Endothelial cell of umbilical vein (primary cell): ENCODE results near the gene BRF1. TPM values are rescaled to one million over a fixed set of nuclear protein-coding genes. Genes with fewer than 3 reads are reported as not detected.
A peak's percentile ranks its signal among the peaks of the same experiment; 100 is the strongest.

ENCODE experiments used
- BruUV-seq: library from RNA; stranded (reverse); fragments of 400-500 nt; replicated peaks from 2 replicates; lab custom pipeline; 2021; lab: Mats Ljungman, UMichigan
- CTCF ChIA-PET: fragments of 300-600, 350-600 bp; sonication (Branson Sonifier 250); formaldehyde crosslinking; loops from one replicate; lab custom pipeline; 2021; ENCODE audit warnings: antibody characterized with exemption, inconsistent platforms; lab: Charles Lee
- POLR2A ChIA-PET: fragments of 300-600, 350-600 bp; sonication (Branson Sonifier 250); formaldehyde crosslinking; loops from one replicate; lab custom pipeline; 2021; ENCODE audit warnings: antibody characterized with exemption, inconsistent platforms; lab: Charles Lee
- DNase-seq: peaks from one replicate; pipeline ENCODE4 v3.0.0-alpha.2; 2011; ENCODE audit warnings: low read depth, low spot score
- FAIRE-seq: peaks from 2 replicates; lab custom pipeline; 2011; peaks lifted over from hg19 to GRCh38; lab: Jason Lieb, UNC
- H2AFZ ChIP-seq: 2 replicates; pipeline ENCODE4 v1.6.0; 2012; ENCODE audit warnings: low read depth, low read length, control low read depth, inconsistent platforms
- H3K27ac ChIP-seq: 2 replicates; pipeline ENCODE4 v1.5.1; 2011; ENCODE audit warnings: low read depth, mild to moderate bottlenecking, control low read depth, low read length, moderate library complexity; ENCODE audit not compliant: insufficient read depth
- H3K27me3 ChIP-seq, 2 experiments: 2 replicates each; pipeline versions ENCODE4 v1.6.0 to v1.6.1; 2011; ENCODE audit warnings: low read length in 2 of 2, mixed read lengths in 1 of 2; ENCODE audit not compliant: control insufficient read depth in 2 of 2, insufficient read depth in 2 of 2
- H3K36me3 ChIP-seq, 2 experiments: 2 replicates in 1 of 2; 3 replicates in 1 of 2; pipeline ENCODE4 v1.5.1; 2011; ENCODE audit warnings: low read length in 2 of 2, mild to moderate bottlenecking in 1 of 2, moderate library complexity in 1 of 2; ENCODE audit not compliant: control insufficient read depth in 2 of 2, insufficient read depth in 2 of 2; ENCODE audit errors: extremely low read depth in 1 of 2
- H3K4me1 ChIP-seq: 3 replicates; pipeline ENCODE4 v1.5.1; 2011; ENCODE audit warnings: mild to moderate bottlenecking, low read length; ENCODE audit not compliant: control insufficient read depth, insufficient read depth; ENCODE audit errors: extremely low read depth
- H3K4me2 ChIP-seq: 2 replicates; pipeline ENCODE4 v1.6.1; 2011; ENCODE audit warnings: low read length, control low read depth, mixed read lengths; ENCODE audit not compliant: insufficient read depth
- H3K4me3 ChIP-seq, 3 experiments: fragments of 200-600 bp in 1 of 3; sonication (generic), shearing (Covaris generic) in 1 of 3; replicated peaks in 1 of 3; 2 replicates each; pipeline ENCODE4 v1.5.1; 2011 to 2016; ENCODE audit warnings: control low read depth in 3 of 3, low read length in 3 of 3, mild to moderate bottlenecking in 2 of 3, inconsistent platforms in 1 of 3, low read depth in 1 of 3, moderate library complexity in 1 of 3; ENCODE audit not compliant: insufficient read depth in 1 of 3
- H3K79me2 ChIP-seq: 2 replicates; pipeline ENCODE4 v1.6.0; 2012; ENCODE audit warnings: low read length, inconsistent platforms; ENCODE audit not compliant: control insufficient read depth, insufficient read depth
- H3K9ac ChIP-seq: replicated peaks from 2 replicates; pipeline ENCODE3; 2011; ENCODE audit warnings: low read length, control low read depth; ENCODE audit not compliant: insufficient read depth; ENCODE audit errors: extremely low read depth
- H3K9me1 ChIP-seq: replicated peaks from 3 replicates; pipeline ENCODE4 v1.6.0; 2011; ENCODE audit warnings: mild to moderate bottlenecking, low read length; ENCODE audit not compliant: control insufficient read depth, insufficient read depth; ENCODE audit errors: extremely low read depth
- H3K9me3 ChIP-seq: replicated peaks from 2 replicates; pipeline ENCODE4 v1.5.1; 2012; ENCODE audit warnings: low read length, inconsistent platforms; ENCODE audit not compliant: control insufficient read depth, insufficient read depth
- H4K20me1 ChIP-seq: replicated peaks from 2 replicates; pipeline ENCODE3; 2011; ENCODE audit warnings: mild to moderate bottlenecking, low read length; ENCODE audit not compliant: control insufficient read depth, insufficient read depth; ENCODE audit errors: extremely low read depth
- EZH2 ChIP-seq: IDR thresholded peaks from 2 replicates; pipeline ENCODE4 v1.6.1; 2012; ENCODE audit warnings: borderline replicate concordance, low read depth, mild to moderate bottlenecking, moderate library complexity, low read length, inconsistent platforms; ENCODE audit not compliant: severe bottlenecking
- FOS ChIP-seq: IDR thresholded peaks from 2 replicates; pipeline ENCODE4 v1.6.1; 2011; ENCODE audit warnings: mild to moderate bottlenecking, low read length, moderate library complexity, borderline replicate concordance; ENCODE audit not compliant: insufficient read depth
- GATA2 ChIP-seq: IDR thresholded peaks from 2 replicates; pipeline ENCODE4 v1.7.0; 2011; ENCODE audit warnings: low read depth, mild to moderate bottlenecking, moderate library complexity, mixed read lengths, low read length; ENCODE audit not compliant: insufficient read length, insufficient read depth
- JUN ChIP-seq: IDR thresholded peaks from 2 replicates; pipeline ENCODE4 v1.6.1; 2011; ENCODE audit warnings: borderline replicate concordance, low read depth; ENCODE audit not compliant: insufficient read length, insufficient read depth
- MYC ChIP-seq: IDR thresholded peaks from one replicate; pipeline ENCODE4 v1.6.1; 2011; ENCODE audit warnings: mild to moderate bottlenecking, low read depth, low read length
- POLR2A ChIP-seq: IDR thresholded peaks from 2 replicates; pipeline ENCODE4 v1.6.1; 2012; ENCODE audit warnings: low read depth, mild to moderate bottlenecking, control low read depth, low read length
- POLR2AphosphoS5 ChIP-seq: IDR thresholded peaks from 2 replicates; pipeline ENCODE4 v1.6.1; 2012; ENCODE audit warnings: low read depth, mild to moderate bottlenecking, control low read depth, low read length, moderate library complexity; ENCODE audit not compliant: insufficient read depth
- dilution Hi-C: fragments of 300-500 bp; cut with MboI; formaldehyde crosslinking; loops from one replicate; pipeline ENCODE4 v1.15.0; 2019; ENCODE audit warnings: low sequenced_read_pairs; ENCODE audit not compliant: extremely low pct_ligation_motif_present
- intact Hi-C: fragments of 100-400 bp; cut with micrococcal nuclease; formaldehyde crosslinking; loops from one replicate; pipeline ENCODE4 v1.10.0; 2022
- polyA plus RNA-seq, 4 experiments: library from polyadenylated mRNA; depleted of rRNA in 3 of 4; stranded (reverse) in 3 of 4; unstranded in 1 of 4; fragments of >200 nt; gene quantifications; 2 replicates each; pipeline versions ENCODE4 v1.2.1 to v1.2.3, GENCODE V29; 2011 to 2012; ENCODE audit warnings: missing spikeins in 1 of 4
- total RNA-seq: library from RNA; stranded (reverse); gene quantifications from 2 replicates; pipeline ENCODE4 v1.2.3, GENCODE V29; 2021
- TF ChIP-seq, protein P1 (sequence below): IDR thresholded peaks from 2 replicates; pipeline ENCODE4 v1.6.1; 2011; ENCODE audit not compliant: insufficient read depth, insufficient read length
- TF ChIP-seq, protein P2 (sequence below), 2 donors: IDR thresholded peaks; 1 replicate in 1 of 2; 2 replicates in 1 of 2; pipeline ENCODE4 v1.5.1; 2011; ENCODE audit warnings: low read length in 2 of 2, mild to moderate bottlenecking in 2 of 2, moderate library complexity in 2 of 2, control low read depth in 1 of 2, inconsistent platforms in 1 of 2, low read depth in 1 of 2; ENCODE audit not compliant: insufficient read depth in 1 of 2; ENCODE audit errors: extremely low read depth in 1 of 2

The BRF1 gene
- total and polyA plus RNA-seq, 2 donors (not counting 3 experiments of a cell fraction or from before 2014, with no cell fraction given) = 19.0 to 47.2 TPM

DNA sequence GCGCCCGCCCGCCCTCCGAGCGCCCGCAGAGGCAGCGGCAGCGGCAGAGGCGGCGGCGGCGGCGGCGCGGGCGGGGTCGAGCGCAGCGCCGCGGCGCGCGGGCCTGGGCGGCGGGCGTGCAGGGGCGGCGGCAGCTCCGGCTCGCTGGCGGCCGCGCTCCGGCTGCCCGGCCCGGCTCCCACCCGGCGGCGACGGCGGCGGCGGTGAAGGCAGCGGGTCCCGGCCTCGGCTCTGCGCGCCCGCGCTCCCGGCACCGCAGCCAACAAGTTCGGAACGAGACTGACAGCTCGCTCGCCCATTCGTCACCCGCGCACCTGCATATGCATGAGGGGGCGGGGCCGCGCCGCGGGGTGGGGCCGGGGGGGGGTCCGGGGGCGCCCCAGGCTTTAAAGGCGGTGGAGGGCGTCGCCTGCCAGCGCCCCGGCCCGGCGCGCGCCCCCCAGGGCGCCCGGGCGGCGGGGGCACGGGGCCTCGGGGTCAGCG lies 132.3 kb downstream of the BRF1 start, which contains the start of gene JAG2:
TSS of gene JAG2 (minus strand) at position 281 of the 483 bp plus-strand sequence. CDS start 356 bp downstream, outside the sequence.
- no TSS peak for BruUV-seq
- dilution Hi-C loops = no loop called here
- FAIRE-seq = peak; percentile 50
- peak within 1 kb of the TSS; percentile 46 to 71 (median 60) for H3K4me3 ChIP-seq
- no peaks in the 10 kb centered on the region for H3K27me3 ChIP-seq
- peak within 1 kb of the TSS; percentile 31 for H3K4me2 ChIP-seq
- H3K9me3 ChIP-seq = no peaks in the 10 kb centered on the region
- TF ChIP-seq FOS (no peak), POLR2AphosphoS5 (no peak), JUN (no peak), GATA2 (no peak), MYC (no peak), EZH2 (no peak), POLR2A (no peak)
- TF ChIP-seq, protein P1, sequence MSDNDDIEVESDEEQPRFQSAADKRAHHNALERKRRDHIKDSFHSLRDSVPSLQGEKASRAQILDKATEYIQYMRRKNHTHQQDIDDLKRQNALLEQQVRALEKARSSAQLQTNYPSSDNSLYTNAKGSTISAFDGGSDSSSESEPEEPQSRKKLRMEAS = no peak
- TF ChIP-seq, protein P2, sequence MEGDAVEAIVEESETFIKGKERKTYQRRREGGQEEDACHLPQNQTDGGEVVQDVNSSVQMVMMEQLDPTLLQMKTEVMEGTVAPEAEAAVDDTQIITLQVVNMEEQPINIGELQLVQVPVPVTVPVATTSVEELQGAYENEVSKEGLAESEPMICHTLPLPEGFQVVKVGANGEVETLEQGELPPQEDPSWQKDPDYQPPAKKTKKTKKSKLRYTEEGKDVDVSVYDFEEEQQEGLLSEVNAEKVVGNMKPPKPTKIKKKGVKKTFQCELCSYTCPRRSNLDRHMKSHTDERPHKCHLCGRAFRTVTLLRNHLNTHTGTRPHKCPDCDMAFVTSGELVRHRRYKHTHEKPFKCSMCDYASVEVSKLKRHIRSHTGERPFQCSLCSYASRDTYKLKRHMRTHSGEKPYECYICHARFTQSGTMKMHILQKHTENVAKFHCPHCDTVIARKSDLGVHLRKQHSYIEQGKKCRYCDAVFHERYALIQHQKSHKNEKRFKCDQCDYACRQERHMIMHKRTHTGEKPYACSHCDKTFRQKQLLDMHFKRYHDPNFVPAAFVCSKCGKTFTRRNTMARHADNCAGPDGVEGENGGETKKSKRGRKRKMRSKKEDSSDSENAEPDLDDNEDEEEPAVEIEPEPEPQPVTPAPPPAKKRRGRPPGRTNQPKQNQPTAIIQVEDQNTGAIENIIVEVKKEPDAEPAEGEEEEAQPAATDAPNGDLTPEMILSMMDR (IDR thresholded peaks at IDR 0.05; ENCODE audit: extremely low read depth in 1 of 2, insufficient read depth in 1 of 2, low read depth in 1 of 2, low read length in 2 of 2) = no peak
- ChIA-PET POLR2A (interaction anchor here (0.8 to 1.4 kb wide), 3 partner anchors 26 to 132 kb away, joined by 3 to 4 read pairs (median 3); partner anchors contain the start of gene BRF1), CTCF (interaction anchor here (0.7 to 6.4 kb wide), 20 partner anchors 8 to 183 kb away, joined by 3 to 94 read pairs (median 4); partner anchors contain the start of genes BTBD6, NUDT14 and PACS2)
- no peaks in the 10 kb centered on the region for H3K9me1 ChIP-seq
- H3K27ac ChIP-seq = peak within 1 kb of the TSS; percentile 2
- peaks cover 0 to 3% of the 10 kb centered on the region in 2 experiments for H3K36me3 ChIP-seq
- H3K9ac ChIP-seq = peak within 1 kb of the TSS; percentile 41
- intact Hi-C loops = loop anchor here (5.0 to 10.0 kb wide), 2 partner anchors 76 to 196 kb away; partner anchors contain the start of gene BTBD6
- H4K20me1 ChIP-seq = no peaks in the 10 kb centered on the region
- H2AFZ ChIP-seq = peak within 1 kb of the TSS; percentile 35
- DNase-seq = peak; percentile 33
- peaks cover 35% of the 10 kb centered on the region for H3K4me1 ChIP-seq
- peaks cover 42% of the 10 kb centered on the region for H3K79me2 ChIP-seq
